HG02610 (cell line): ENCODE measurements around the gene UGT1A8.
"Not testable (repeated sequence)": the region's sequence is repeated elsewhere in the genome, so short reads cannot be mapped to it uniquely, and the experiment has no call there.

Experiments used
- ATAC-seq: cut with Tn5 transposase; IDR thresholded peaks from one replicate; pipeline ENCODE4 v1.9.1; 2021; ENCODE audit warnings: mild to moderate bottlenecking, moderate library complexity; ENCODE audit not compliant: unreplicated experiment

UGT1A8 gene

GRCh38 chr2:233681521-233682099, 64.2 kb downstream of the UGT1A8 start, which contains the start of gene UGT1A7:
Gene UGT1A7, plus strand, starts transcription at chr2:233681901. Its CDS starts 37 bp downstream, at chr2:233681938.
- no peak for ATAC-seq

- ATAC-seq: no peak
Measured at GRCh38 chr2:233684640-233685039, 67.2 kb downstream of the UGT1A8 start.

- ATAC-seq: no peak
Measured at GRCh38 chr2:233686928-233687327, 69.5 kb downstream of the UGT1A8 start.

- ATAC-seq: no peak
Measured at GRCh38 chr2:233688341-233688740, 70.9 kb downstream of the UGT1A8 start.

GRCh38 chr2:233689031-233689430, 71.6 kb downstream of the UGT1A8 start:
- no peak for ATAC-seq

GRCh38 chr2:233689501-233689900, 72.1 kb downstream of the UGT1A8 start:
- ATAC-seq: no peak

GRCh38 chr2:233690444-233690843, 73.0 kb downstream of the UGT1A8 start:
- ATAC-seq: no peak

- no peak for ATAC-seq
Measured at GRCh38 chr2:233691443-233692433, 74.3 kb downstream of the UGT1A8 start.

GRCh38 chr2:233692648-233693047, 75.2 kb downstream of the UGT1A8 start, which contains the start of gene UGT1A6:
Gene UGT1A6, plus strand, starts transcription at chr2:233692890. Its CDS starts 115 bp downstream, at chr2:233693005.
- no peak for ATAC-seq

GRCh38 chr2:233693963-233694362, 76.5 kb downstream of the UGT1A8 start:
- no peak for ATAC-seq

GRCh38 chr2:233698740-233699139, 81.3 kb downstream of the UGT1A8 start:
- ATAC-seq: no peak

- no peak for ATAC-seq
Measured at GRCh38 chr2:233699424-233700027, 82.1 kb downstream of the UGT1A8 start.

GRCh38 chr2:233700028-233700635, 82.7 kb downstream of the UGT1A8 start:
- ATAC-seq: no peak

- ATAC-seq: not testable (repeated sequence)
Measured at GRCh38 chr2:233700842-233701241, 83.4 kb downstream of the UGT1A8 start.

- no peak for ATAC-seq
Measured at GRCh38 chr2:233702238-233702637, 84.8 kb downstream of the UGT1A8 start.

- no peak for ATAC-seq
Measured at GRCh38 chr2:233705911-233706506, 88.6 kb downstream of the UGT1A8 start.

GRCh38 chr2:233706720-233707119, 89.3 kb downstream of the UGT1A8 start:
- ATAC-seq: no peak

GRCh38 chr2:233707940-233708644, 90.7 kb downstream of the UGT1A8 start:
- ATAC-seq: no peak

- ATAC-seq: no peak
Measured at GRCh38 chr2:233708942-233709341, 91.5 kb downstream of the UGT1A8 start.
